ENCODE measurements around the gene LNPEP.

Gene LNPEP

GRCh38 chr5:97004423-97005060 lies 68.7 kb downstream of the LNPEP start:
- no peak for DNase-seq

DNA sequence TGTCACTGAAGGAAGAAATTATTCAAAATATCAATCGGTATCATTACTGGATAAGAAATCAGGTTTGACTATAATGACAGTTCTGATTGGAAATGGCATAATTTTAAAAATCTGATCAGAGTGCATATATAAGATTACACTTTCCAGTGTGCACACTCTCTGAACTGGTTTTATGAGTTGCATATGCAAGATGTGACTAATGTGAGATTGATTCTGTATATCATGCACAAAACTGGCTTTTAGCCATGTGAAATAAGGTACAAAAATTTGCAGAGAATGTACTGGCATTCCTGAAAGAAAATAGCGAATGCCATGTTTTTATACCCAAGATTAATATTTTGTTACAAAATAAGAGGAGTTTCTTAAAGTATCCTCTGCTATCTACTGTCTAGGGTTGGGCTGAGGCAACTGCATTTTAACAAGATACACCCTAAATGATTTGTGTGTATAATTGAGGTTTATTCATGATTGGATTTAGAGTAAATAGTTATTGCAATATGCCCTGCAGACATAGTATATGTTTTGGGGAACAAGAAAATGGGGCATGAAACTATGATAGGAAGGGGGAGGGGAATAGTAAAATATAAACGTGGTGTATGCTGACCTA lies 70.7 kb downstream of the LNPEP start:
- DNase-seq: no peak

DNA sequence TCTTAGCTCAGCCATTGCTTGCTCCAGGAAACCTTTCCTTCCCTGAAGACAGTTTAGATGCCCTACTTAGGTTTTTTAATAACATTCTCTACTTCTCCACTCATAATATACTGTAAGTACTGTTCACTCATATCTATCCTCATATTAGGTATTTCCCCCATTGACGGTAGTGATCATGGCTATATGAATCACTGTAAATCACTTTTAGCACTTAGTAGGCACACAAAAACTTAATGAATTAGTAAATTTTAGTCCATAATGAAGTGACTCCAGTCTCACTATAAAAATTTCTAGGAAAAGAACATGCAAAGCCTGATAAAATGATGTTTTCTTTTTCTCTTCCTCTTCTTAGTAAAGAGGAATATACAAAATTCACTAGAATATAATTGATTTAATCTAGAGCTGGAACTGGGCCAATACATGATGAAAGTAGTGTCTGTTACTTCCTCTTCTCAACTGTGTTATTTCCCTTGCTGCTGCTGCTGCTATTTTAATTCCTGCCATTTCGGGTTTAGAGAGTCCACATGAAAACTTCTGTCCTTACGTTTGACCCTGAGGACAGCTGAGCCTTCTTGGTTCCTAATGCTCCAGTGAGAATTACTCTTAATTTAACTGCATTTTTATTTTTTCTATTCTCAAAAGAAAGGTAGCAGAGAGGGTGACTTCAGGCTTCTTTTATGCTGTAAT lies 73.5 kb downstream of the LNPEP start:
- DNase-seq: no peak

DNA sequence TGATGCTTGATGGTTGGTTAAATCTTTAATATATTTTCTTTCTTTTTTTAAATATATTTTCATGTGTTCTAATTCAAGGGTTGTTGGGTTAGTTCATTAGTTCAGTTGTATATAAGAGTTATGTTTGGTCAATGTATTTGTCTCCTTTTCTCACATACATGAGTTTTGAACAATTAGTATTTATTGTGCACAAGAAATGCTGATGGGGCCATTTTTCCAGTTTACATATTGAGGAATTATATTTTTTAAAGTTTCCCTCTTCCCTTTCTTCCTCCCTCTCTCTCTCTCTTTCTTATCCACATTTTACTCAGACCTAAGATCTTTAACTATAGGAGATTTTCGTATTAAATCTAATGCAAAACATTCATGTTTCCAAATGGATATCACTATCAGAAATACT lies 74.0 kb downstream of the LNPEP start:
- DNase-seq: no peak

DNA sequence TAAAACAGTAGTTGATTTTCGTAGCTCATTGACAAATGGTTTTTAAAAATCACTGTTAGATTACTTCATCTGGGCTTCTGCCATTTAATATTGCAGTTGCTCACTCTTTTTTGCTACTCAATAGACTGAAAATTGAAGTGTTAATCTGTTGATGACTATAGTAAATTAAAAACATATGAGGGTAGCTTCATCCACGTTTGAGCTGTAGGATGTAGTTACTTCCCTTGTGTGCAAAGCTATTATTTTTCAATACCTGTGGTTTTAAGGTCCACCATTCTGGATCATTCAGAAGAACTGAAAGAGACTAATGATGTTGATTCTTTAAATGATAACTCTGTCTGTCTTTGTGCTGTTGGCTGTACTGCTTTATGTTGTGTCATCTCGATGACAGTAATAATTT lies 74.7 kb downstream of the LNPEP start:
- no peak for DNase-seq

DNA sequence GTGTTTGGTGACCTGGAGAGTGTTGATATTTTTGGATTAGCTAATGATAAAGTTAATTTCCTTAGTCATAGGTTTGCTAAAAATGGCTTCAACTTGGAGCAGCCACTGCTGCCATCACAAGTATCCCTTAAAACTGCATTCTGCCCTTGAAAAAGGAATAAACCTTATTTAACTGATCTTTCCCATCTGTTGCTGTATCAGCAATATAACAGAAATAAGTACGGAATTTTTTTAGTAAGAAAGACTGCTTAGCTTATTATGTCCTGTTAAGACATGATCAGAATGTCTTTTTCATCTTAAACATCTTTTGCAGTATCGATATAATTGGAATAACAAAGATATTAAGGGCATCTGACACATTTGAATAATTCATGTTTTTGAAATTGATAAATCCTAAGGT lies 75.7 kb downstream of the LNPEP start:
- no peak for DNase-seq

- DNase-seq: no peak
Measured at GRCh38 chr5:97019435-97020117, 83.7 kb downstream of the LNPEP start.

DNA sequence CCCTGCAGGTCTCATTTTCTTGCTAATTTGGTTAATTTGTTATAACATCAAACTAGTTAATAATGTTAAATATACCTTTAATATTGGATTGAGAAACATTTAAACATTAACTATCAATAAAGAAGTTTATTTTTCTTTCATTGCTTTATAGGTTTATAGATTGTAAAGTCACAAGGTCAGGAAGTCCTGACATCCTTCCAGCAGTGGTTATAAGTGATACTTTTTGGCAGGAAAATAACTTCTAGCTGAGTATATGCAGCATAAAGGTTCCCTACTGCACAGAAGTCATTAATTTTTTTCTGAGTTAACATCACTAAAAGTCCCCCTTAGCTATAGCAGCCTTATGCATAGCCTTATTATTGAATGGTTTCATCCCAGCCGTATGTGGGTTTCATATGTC lies 85.5 kb downstream of the LNPEP start:
- no peak for DNase-seq

DNA sequence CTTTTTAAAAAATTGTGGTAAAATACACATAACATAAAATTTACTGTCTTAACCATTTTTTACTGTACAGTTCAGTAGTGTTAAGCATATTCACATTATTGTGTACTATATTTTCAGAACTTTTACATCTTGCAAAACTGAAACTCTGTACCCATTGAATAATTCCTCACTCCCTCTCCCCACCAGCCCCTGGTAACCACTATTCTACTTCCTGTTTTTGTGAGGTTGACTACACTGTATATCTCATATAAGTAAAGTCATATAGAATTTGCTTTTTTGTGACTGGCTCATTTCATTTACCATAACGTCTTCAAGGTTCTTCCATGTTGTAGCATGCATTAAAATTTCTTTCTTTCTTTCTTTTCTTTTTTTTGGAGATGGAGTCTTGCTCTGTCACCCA lies 87.0 kb downstream of the LNPEP start:
- no peak for DNase-seq

- no peak for DNase-seq
Measured at GRCh38 chr5:97026721-97027120, 90.8 kb downstream of the LNPEP start.

- DNase-seq: no peak
Measured at GRCh38 chr5:97037819-97038218, 101.9 kb downstream of the LNPEP start.

GRCh38 chr5:97041239-97041638 lies 105.4 kb downstream of the LNPEP start:
- no peak for DNase-seq

DNA sequence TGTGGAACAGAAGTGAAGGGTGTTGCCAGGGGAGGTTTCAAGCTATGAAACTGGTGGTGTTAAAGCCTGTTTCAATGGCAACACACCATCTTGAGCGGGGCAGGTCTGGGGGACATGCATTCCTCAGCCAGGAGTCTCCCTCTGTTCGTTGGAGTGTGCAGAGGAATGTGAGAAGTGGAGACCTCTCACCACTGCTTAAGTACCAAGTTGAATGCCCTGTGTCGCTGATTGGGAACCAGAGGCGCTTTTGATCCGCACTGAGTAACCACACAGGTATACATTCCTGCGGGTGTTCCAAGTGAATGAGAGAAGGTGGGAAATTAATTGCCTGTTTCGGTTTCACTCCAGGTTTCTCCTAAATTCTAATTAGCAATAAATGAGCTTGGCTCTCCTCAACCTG lies 107.1 kb downstream of the LNPEP start:
- no peak for DNase-seq

GRCh38 chr5:97043511-97043910 lies 107.6 kb downstream of the LNPEP start:
- no peak for DNase-seq

GRCh38 chr5:97044052-97044451 lies 108.2 kb downstream of the LNPEP start:
- DNase-seq: peak; percentile 5

DNA sequence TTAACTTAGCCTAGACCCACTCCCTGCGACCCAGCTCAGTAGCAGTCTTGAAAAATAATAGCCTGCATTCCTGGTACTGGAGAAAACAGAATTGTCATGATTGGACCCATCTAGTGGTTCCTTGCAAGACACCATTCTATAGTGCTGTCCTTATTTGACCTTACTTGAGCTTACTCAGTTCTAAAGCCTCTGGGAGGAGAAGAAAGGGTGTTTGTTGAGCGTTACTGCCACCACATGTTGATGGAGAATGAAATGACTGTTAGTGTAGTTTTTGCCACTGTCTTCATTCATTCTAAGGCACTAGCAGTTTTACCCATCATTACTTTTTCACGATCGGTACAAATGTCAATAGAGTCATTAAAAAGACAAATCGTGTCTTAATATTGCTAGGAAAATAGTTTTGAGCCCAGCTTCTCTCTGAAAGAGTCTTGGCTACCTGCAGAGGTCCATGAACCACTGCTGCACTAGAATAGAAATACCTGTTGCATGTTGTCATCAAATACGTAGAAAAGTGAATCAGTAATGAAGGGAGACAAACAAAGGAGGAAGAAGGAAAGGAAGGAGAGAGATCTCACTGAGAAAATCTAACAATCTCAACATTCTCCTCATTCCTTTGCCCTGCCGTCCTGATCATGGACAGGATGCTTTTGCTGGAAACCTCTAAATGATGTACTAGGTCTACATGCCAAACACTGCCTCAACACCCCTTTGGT lies 110.5 kb downstream of the LNPEP start:
- no peak for DNase-seq

DNA sequence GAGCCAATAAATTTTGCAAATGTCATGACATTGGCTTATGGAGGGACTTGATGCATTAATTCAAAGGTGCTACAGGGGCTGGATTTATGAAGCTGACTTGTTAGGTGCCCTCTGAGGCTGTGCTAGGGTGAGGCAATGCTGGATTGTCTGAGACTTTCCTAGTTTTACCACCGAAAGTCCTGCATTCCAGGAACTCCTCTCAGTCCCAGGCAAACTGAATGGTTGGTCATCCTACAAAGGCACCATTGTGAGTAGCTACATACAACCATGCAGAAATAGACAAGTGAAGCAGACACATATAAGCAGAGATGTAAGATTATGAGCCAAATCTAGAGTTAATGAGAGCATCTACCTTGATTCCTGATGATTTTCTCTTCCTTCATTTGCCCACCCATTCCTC lies 111.2 kb downstream of the LNPEP start:
- DNase-seq: no peak

- no peak for DNase-seq
Measured at GRCh38 chr5:97049175-97049574, 113.3 kb downstream of the LNPEP start.

DNA sequence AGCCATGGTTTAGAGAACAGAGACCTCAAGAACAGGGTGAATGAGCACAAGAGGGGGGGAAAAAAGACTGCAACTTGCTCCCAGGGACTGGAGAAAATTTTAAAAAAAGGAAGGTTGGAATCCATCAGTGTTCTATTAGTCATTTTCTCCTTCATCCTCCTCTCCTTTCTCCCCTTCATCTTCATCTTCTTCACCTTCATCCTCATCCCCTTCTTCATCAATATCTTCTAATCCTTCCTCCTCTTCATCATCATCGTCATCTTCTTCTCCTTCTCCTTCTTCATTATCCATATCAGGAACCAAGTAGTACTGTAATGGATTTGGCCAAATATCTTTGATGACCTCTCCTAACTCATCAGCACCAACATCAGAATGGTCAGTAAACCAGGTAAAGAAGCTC lies 120.4 kb downstream of the LNPEP start:
- DNase-seq: no peak

DNA sequence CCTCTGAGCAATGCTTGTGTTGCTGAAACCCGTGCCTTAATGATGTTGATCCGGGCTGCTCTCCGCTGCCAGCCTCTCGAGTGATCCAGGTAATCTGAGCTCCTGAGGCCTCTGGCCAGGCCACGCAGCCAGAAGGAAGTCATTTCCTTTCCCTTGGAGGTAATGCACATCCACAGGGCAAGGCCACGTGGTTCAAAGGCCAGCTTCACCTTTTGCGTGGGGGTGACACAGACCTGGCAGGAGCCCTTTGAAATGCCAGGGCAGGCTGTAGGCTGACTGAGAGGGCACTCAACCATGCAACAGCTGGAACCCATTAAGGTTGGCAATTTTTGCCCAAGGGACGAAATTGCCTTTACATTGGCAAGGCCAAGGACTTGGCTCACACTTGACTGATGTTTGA lies 126.2 kb downstream of the LNPEP start:
- no peak for DNase-seq

DNA sequence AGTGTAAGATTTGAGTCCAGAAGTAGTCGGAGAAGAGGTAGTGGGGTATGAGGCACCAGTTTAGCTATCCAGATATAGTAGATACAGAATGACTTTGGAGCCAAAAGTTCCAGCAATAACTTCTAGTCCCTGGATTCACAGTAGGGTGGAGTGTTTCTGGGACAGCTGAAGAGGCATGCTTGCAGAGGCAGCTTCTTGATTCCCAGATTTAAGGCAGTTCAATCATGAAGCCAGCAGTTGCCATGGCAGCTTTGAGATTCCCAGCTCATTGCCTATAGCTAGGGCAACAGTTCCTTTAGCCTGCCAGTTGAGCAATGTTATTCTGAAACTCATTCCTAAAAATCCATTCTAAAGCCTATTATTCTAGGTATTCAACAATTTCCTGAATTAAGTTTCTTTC lies 127.4 kb downstream of the LNPEP start:
- no peak for DNase-seq

DNA sequence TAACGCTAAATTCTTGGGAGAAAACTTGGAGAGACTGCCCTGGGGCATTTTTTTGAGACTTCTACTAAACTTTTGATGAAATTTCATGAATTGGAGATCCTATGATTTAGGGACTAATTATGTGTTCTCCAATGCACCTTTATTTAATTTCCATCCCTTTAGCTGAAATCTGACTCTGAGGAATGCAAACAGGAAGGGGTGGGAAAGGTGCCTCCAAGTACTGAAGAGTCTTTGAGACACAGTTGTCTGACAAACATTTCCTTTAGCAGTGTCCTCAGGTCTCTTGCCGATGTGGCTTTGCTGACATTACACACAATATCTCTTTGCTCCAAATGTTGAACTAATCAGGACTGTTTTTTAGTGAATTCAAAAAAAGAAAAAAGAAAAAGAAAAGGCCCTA lies 129.6 kb downstream of the LNPEP start:
- DNase-seq: no peak

- DNase-seq: no peak
Measured at GRCh38 chr5:97067296-97067850, 131.5 kb downstream of the LNPEP start.

Data from NCI-H82 (cell line).